Measurements from ENCODE around the gene SIM2. TPM values are rescaled to one million over a fixed set of nuclear protein-coding genes. Genes with fewer than 3 reads are reported as not detected.

SIM2 gene
- total and polyA plus RNA-seq, 2 of the 13 experiments (the other 11 are each of a cell fraction or from before 2014, with no cell fraction given) = 0.36 to 0.53 TPM

- no peak for TF ChIP-seq HIC2 (CRISPR knock-in tag; IDR thresholded peaks at IDR 0.05; ENCODE audit: low read depth)
- TF ChIP-seq MYPOP (CRISPR knock-in tag; IDR thresholded peaks at IDR 0.05) = no peak
- no peak for TF ChIP-seq NCOA1 (CRISPR knock-in tag; IDR thresholded peaks at IDR 0.05)
- TF ChIP-seq, protein P1, sequence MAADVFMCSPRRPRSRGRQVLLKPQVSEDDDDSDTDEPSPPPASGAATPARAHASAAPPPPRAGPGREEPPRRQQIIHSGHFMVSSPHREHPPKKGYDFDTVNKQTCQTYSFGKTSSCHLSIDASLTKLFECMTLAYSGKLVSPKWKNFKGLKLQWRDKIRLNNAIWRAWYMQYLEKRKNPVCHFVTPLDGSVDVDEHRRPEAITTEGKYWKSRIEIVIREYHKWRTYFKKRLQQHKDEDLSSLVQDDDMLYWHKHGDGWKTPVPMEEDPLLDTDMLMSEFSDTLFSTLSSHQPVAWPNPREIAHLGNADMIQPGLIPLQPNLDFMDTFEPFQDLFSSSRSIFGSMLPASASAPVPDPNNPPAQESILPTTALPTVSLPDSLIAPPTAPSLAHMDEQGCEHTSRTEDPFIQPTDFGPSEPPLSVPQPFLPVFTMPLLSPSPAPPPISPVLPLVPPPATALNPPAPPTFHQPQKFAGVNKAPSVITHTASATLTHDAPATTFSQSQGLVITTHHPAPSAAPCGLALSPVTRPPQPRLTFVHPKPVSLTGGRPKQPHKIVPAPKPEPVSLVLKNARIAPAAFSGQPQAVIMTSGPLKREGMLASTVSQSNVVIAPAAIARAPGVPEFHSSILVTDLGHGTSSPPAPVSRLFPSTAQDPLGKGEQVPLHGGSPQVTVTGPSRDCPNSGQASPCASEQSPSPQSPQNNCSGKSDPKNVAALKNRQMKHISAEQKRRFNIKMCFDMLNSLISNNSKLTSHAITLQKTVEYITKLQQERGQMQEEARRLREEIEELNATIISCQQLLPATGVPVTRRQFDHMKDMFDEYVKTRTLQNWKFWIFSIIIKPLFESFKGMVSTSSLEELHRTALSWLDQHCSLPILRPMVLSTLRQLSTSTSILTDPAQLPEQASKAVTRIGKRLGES (CRISPR knock-in tag; IDR thresholded peaks at IDR 0.05; ENCODE audit: borderline replicate concordance) = no peak
- TF ChIP-seq ZBTB1 (CRISPR knock-in tag; IDR thresholded peaks at IDR 0.05; ENCODE audit: borderline replicate concordance) = no peak
These were observed 23.8 kb downstream of the SIM2 start (continued) for GRCh38 chr21:36722370-36723368.

Data from HepG2 (cell line).